Effector memory CD8-positive, alpha-beta T cell (primary cell): ENCODE results near the gene GTPBP4.
A peak's percentile ranks its signal among the peaks of the same experiment; 100 is the strongest.
"Not testable (repeated sequence)": the region's sequence is repeated elsewhere in the genome, so short reads cannot be mapped to it uniquely, and the experiment has no call there.

Experiments used
- ATAC-seq: fragments of 150-1000 bp; cut with Tn5 transposase; replicated peaks from 2 replicates; pipeline ENCODE4 v1.10.0; 2021; ENCODE audit warnings: mild to moderate bottlenecking, moderate library complexity
- DNase-seq, 3 experiments: peaks; one replicate each; pipeline ENCODE4 v3.0.0; 2021
- H3K27ac Mint-ChIP-seq, 2 donors: one replicate each; pipeline ENCODE4 v1.8.0; 2022; ENCODE audit warnings: mild to moderate bottlenecking in 2 of 2, mixed read lengths in 2 of 2, moderate library complexity in 2 of 2
- H3K27me3 Mint-ChIP-seq, 2 donors: one replicate each; pipeline ENCODE4 v1.8.0; 2022; ENCODE audit warnings: mixed read lengths in 2 of 2
- H3K36me3 Mint-ChIP-seq: one replicate; pipeline ENCODE4 v1.8.0; 2022; ENCODE audit warnings: mild to moderate bottlenecking, moderate library complexity, mixed read lengths; ENCODE audit not compliant: insufficient read depth
- H3K4me1 Mint-ChIP-seq, 2 donors: one replicate each; pipeline ENCODE4 v1.8.0; 2022; ENCODE audit warnings: low read depth in 2 of 2, mixed read lengths in 2 of 2
- H3K4me3 Mint-ChIP-seq, 2 donors: one replicate each; pipeline ENCODE4 v1.8.0; 2022; ENCODE audit warnings: mild to moderate bottlenecking in 2 of 2, mixed read lengths in 2 of 2, moderate library complexity in 2 of 2
- H3K9me3 Mint-ChIP-seq, 2 donors: one replicate each; pipeline ENCODE4 v1.8.0; 2022; ENCODE audit warnings: mixed read lengths in 2 of 2

Gene GTPBP4

DNA sequence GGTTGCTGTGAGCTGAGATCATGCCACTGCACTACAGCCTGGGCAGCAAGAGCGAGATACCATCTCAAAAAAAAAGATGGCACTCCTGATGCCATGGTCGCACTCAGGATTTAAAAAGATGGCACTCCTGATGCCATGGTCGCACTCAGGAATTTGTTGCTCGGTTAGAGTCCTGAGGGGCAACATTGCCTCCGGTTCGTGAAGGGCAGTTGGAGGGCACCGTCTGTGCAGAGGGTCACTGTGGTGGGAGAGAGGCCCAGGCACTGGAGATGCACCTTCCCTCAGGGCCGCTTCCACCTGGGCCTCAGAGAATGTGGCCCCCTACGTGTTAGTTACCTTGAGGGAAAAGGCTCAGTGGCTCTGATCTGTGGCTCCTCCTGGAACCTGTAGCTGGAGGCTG, 18.3 kb downstream of the GTPBP4 start:
- no peak for DNase-seq
- H3K27ac Mint-ChIP-seq = no peak overlapping the region
- H3K27me3 Mint-ChIP-seq = no peaks in the 10 kb centered on the region
- H3K36me3 Mint-ChIP-seq = peaks cover 92% of the 10 kb centered on the region
- H3K9me3 Mint-ChIP-seq = no peaks in the 10 kb centered on the region
- no peak overlapping the region for H3K4me3 Mint-ChIP-seq
- peaks cover 1 to 30% of the 10 kb centered on the region in 2 donors for H3K4me1 Mint-ChIP-seq
- ATAC-seq = no peak

DNA sequence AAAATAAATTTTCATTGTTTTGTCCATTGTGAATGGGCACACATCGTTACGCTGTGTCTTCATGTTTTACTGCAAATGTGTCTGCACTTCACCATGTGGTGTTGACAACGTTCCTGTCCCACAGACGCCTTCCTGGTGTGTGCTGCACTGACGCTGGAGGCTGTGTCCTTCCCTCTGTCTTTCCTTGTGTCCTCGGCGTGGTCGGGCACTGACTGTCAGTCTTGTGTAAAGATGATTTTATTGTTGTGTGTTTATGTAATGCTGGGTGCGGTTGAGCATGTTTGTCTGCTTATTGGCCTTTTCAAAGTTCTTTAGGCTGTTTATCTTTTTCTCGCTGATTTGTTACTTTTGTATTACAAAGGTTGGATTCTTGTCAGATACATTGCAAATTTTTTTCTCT, 19.3 kb downstream of the GTPBP4 start:
- ATAC-seq (no peak), DNase-seq (no peak)
- peaks cover 92% of the 10 kb centered on the region for H3K36me3 Mint-ChIP-seq
- H3K4me3 Mint-ChIP-seq = no peak overlapping the region
- no peak overlapping the region for H3K27ac Mint-ChIP-seq
- H3K4me1 Mint-ChIP-seq = peaks cover 1 to 25% of the 10 kb centered on the region in 2 donors
- H3K27me3 Mint-ChIP-seq = no peaks in the 10 kb centered on the region
- H3K9me3 Mint-ChIP-seq = no peaks in the 10 kb centered on the region

DNA sequence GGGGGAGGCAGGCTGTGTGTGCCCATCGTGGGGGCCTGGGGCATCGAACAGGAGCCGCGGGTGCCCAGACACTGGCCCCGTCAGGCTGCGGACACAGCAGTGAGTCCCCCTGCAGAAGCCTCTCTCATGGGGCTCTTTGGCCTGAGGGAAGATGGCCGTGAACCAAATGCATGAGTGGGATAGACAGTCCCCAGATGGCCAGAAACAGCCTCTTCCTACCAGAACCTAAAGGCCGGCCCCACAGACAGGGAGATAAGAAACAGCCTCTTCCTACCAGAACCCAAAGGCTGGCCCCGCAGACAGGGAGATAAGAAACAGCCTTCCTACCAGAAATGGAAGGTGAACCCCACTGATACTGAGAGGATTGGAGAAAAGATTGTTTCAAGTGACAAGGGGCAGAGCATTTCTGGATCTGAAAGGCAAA, 20.8 kb downstream of the GTPBP4 start:
- Mint-ChIP-seq H3K4me1 (peaks cover 0 to 13% of the 10 kb centered on the region in 2 donors), H3K27ac (peak overlapping the region in 1 of 2 donors; percentile 52), H3K36me3 (peaks cover 88% of the 10 kb centered on the region), H3K4me3 (no peak overlapping the region), H3K9me3 (no peaks in the 10 kb centered on the region), H3K27me3 (no peaks in the 10 kb centered on the region)
- ATAC-seq = no peak
- DNase-seq = no peak

DNA sequence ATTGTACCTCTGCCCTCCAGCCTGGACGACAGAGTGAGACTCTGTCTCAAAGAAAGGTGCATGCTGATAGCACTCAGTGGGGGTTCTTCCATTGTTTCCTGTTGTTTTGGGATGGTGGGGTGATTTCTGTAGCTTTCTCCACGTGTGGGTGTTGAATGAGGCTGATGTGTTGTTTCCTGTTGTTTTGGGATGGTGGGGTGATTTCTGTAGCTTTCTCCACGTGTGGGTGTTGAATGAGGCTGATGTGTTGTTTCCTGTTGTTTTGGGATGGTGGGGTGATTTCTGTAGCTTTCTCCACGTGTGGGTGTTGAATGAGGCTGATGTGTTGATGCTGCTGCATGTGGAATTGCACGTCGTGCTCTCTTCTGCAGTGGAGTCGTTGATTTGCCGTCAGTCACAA, 21.7 kb downstream of the GTPBP4 start:
- Mint-ChIP-seq H3K27ac (peak overlapping the region; percentile 32 to 90), H3K36me3 (peaks cover 88% of the 10 kb centered on the region), H3K4me1 (peaks cover 0 to 13% of the 10 kb centered on the region in 2 donors)
- DNase-seq = peak in 1 of 3 experiments; percentile 6
- not testable (repeated sequence) for H3K9me3 Mint-ChIP-seq, H3K4me3 Mint-ChIP-seq, ATAC-seq, H3K27me3 Mint-ChIP-seq

DNA sequence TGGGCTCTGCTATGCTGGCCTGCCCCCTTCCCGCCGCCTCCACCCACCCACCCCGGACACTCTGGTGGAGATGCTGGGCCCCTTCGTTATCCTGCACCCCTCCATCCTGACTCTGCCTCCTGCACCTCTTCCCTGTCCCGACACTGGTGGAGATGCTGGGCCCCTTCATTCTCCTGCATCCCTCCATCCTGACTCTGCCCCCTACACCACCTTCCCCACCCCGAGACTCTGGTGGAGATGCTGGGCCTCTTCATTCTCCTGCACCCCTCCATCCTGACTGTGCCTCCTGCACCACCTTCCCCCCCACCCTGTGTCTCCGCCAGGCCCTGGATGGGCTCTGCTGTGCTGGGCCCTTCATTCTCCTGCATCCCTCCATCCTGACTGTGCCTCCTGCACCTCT, 22.5 kb downstream of the GTPBP4 start:
- peak overlapping the region; percentile 66 to 90 for H3K27ac Mint-ChIP-seq
- H3K36me3 Mint-ChIP-seq = peaks cover 82% of the 10 kb centered on the region
- no peak overlapping the region for H3K4me3 Mint-ChIP-seq
- no peak for DNase-seq
- H3K27me3 Mint-ChIP-seq = no peaks in the 10 kb centered on the region
- no peaks in the 10 kb centered on the region for H3K9me3 Mint-ChIP-seq
- no peak for ATAC-seq
- H3K4me1 Mint-ChIP-seq = peaks cover 0 to 13% of the 10 kb centered on the region in 2 donors

DNA sequence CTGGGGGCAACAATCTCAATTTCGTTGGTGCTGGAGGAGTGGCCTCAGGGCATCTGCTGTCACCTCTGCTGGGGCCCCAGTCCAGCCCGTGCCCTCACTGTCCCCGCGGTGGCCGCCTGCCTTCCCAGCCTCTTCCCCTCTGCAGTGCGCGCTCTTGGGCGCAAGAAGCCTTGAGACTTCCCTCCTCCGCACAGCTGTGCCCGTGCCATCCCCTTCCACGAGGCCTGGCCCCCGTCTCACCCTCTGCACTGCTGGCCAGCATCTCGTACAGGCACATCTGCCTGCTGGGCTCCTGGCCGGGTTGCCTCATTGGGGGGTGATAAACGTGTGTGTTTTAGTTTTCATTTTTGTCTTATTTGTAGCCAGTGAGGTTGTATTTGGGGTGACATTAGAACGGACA, 23.5 kb downstream of the GTPBP4 start:
- Mint-ChIP-seq H3K27me3 (no peaks in the 10 kb centered on the region), H3K4me3 (no peak overlapping the region), H3K27ac (peak overlapping the region in 1 of 2 donors; percentile 90), H3K4me1 (peaks cover 0 to 13% of the 10 kb centered on the region in 2 donors), H3K36me3 (peaks cover 78% of the 10 kb centered on the region), H3K9me3 (no peaks in the 10 kb centered on the region)
- DNase-seq (no peak), ATAC-seq (no peak)

DNA sequence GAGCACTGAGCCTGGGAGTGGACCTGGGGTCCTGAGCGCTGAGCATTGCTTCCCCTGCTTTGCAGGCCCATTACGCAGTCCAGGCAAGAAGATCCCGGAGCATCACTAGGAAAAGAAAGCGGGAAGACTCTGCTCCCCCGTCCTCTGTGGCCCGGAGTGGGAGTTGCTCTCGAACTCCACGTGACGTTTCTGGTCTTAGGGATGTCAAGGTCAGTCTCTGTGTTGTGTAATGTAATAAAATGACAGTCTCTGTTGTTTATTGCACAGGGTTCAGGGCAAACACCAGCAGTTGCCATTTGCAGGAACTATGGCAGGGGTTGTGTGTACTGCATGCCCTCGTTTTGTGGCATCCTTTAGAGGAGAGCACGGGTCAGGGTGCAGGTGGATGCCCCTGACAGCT, 27.5 kb downstream of the GTPBP4 start:
- Mint-ChIP-seq H3K27ac (peak overlapping the region in 1 of 2 donors; percentile 53), H3K27me3 (no peaks in the 10 kb centered on the region), H3K4me1 (peaks cover 0 to 7% of the 10 kb centered on the region in 2 donors), H3K36me3 (peaks cover 83% of the 10 kb centered on the region), H3K9me3 (no peaks in the 10 kb centered on the region), H3K4me3 (no peak overlapping the region)
- DNase-seq (no peak), ATAC-seq (no peak)

DNA sequence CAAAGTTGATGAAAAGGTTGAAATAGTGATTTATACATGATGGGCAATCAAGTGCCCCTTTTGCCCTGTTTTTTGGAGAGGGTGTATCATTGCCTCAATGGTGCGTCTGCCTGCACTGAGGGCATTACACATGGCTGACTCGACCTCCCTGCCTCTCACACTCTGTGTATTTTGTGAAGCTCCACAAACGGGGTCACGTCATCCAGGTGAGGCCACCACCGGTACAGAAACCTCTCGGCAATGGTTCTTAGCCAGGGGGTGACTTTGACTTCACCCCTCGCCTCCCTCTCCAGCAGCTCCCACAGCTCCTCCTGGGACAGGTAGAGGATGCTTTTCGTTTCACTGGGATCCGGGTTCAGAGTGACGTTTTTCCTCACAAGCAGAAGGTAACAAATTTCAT, 31.1 kb downstream of the GTPBP4 start:
- H3K27me3 Mint-ChIP-seq = no peaks in the 10 kb centered on the region
- ATAC-seq (no peak), DNase-seq (no peak)
- H3K4me3 Mint-ChIP-seq = no peak overlapping the region
- H3K36me3 Mint-ChIP-seq = peaks cover 51% of the 10 kb centered on the region
- peak overlapping the region; percentile 58 to 77 for H3K27ac Mint-ChIP-seq
- H3K9me3 Mint-ChIP-seq = no peaks in the 10 kb centered on the region
- H3K4me1 Mint-ChIP-seq = no peaks in the 10 kb centered on the region

DNA sequence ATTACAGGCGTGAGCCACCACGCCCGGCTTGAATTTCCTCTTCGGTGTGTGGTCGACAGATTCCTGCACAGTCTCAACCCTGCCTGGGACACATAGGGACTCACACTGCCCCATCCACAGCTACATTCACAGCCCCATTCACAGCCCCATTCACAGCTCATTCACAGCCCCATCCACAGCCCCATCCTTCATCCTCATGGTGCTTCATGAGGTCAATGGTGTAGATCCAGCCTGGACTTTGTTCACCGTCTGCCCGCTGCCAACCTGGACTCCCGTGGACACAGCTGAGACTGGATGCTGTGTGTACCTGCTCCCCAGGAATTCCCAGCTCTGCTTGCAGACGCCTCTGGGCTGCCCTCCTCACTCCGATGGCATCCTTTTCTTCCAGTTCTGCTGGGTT, 32.2 kb downstream of the GTPBP4 start:
- ATAC-seq (no peak), DNase-seq (no peak)
- H3K36me3 Mint-ChIP-seq = peaks cover 45% of the 10 kb centered on the region
- H3K27ac Mint-ChIP-seq = peak overlapping the region in 1 of 2 donors; percentile 41
- H3K4me1 Mint-ChIP-seq = no peaks in the 10 kb centered on the region
- no peaks in the 10 kb centered on the region for H3K27me3 Mint-ChIP-seq
- H3K9me3 Mint-ChIP-seq = no peaks in the 10 kb centered on the region
- no peak overlapping the region for H3K4me3 Mint-ChIP-seq

DNA sequence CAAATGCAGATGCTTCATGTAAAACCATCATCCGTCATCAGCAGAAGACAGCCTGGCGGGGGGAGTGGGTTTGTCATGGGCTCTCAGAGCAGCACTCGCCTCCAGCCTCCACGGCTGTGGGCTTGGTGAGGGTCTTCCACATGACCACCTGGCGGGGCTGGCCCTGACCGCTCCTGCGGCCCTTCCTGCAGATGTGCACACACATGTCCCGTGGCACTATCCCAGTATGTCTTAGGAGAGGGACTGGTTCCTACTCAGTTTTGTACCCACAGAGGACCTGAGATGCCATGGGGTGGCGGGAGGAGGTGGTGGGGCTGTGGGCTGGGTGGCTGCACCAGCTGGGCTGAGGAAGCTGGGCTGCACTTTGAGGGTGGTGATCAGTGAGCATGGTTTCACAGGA, 32.7 kb downstream of the GTPBP4 start:
- H3K36me3 Mint-ChIP-seq = peaks cover 41% of the 10 kb centered on the region
- ATAC-seq = no peak

DNA sequence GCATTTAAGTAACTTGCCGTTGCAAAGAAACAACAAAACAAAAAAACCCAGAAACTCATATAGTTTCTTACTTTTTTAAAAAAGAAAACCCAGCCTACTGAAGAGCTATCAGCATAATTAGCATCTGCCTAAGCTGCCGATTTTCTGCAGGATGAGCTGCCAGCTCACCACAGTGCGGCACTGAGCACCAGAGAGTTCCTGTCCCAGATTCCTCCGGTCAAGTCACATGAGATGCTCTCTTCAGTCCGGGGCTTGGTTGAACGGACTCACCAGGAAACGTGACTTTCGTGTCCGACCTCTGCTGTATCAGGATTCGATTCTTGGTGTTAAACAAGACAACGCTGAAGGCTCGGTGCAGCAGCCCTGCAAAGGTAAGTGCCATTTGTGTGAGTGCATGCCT, 34.2 kb downstream of the GTPBP4 start:
- no peaks in the 10 kb centered on the region for H3K9me3 Mint-ChIP-seq
- no peaks in the 10 kb centered on the region for H3K4me1 Mint-ChIP-seq
- H3K27me3 Mint-ChIP-seq = no peaks in the 10 kb centered on the region
- DNase-seq = no peak
- ATAC-seq = no peak
- no peak overlapping the region for H3K27ac Mint-ChIP-seq
- H3K36me3 Mint-ChIP-seq = peaks cover 30% of the 10 kb centered on the region
- no peak overlapping the region for H3K4me3 Mint-ChIP-seq

More for the DNA sequence above, 32.7 kb downstream of the GTPBP4 start:
- DNase-seq = no peak
- Mint-ChIP-seq H3K27ac (peak overlapping the region in 1 of 2 donors; percentile 41), H3K4me3 (no peak overlapping the region), H3K27me3 (no peaks in the 10 kb centered on the region), H3K4me1 (no peaks in the 10 kb centered on the region), H3K9me3 (no peaks in the 10 kb centered on the region)

DNA sequence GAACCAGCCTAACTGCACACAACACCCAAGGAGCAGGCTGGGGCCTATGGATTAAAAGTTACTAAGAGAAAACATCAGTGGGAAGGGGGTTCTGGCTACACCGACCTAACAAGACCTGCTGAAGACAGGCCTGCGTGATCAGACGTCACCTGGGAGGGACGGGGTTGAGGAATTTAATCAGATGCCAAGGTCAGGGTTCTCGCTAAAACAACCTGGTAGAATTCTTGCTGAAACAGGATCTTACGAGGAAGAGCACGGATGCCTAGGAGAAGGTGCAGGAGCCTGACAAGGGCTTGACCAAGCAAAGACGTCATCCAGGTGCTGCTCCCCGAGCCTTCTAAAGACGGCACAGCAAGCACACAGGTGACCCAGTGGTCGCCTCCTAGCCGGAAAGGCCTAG, 35.9 kb downstream of the GTPBP4 start:
- Mint-ChIP-seq H3K27ac (no peak overlapping the region), H3K4me3 (no peak overlapping the region), H3K4me1 (no peaks in the 10 kb centered on the region), H3K9me3 (no peaks in the 10 kb centered on the region), H3K36me3 (peaks cover 14% of the 10 kb centered on the region), H3K27me3 (no peaks in the 10 kb centered on the region)
- DNase-seq (no peak), ATAC-seq (no peak)

DNA sequence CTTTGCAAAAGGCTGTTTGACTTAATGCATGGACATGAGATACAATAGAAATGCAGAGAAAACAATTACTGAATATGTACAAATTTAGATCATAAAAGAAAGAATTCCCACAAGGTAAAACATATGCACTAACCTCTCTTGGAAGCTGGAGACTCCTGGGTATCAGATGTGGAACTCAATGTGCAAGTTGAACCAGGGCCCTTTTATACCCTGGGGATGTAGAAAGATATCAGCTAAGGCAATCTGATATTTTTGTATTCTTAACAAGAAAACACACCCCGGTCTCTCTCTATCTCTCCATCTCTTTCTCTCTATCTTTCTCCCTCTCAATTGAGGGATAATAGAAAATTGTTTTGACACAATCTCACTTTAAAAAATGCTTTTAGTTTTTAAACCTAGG, 37.4 kb downstream of the GTPBP4 start, which contains the start of gene IDI2:
Gene IDI2 (minus strand): TSS at position 177 of the 400 bp plus-strand sequence. CDS start 1,136 bp downstream, outside the sequence.
- Mint-ChIP-seq H3K27me3 (no peaks in the 10 kb centered on the region), H3K4me3 (no peak within 1 kb of the TSS), H3K9me3 (no peaks in the 10 kb centered on the region), H3K27ac (no peak within 1 kb of the TSS), H3K4me1 (no peaks in the 10 kb centered on the region), H3K36me3 (peaks cover under 1% of the 10 kb centered on the region)
- ATAC-seq (no peak), DNase-seq (no peak)

DNA sequence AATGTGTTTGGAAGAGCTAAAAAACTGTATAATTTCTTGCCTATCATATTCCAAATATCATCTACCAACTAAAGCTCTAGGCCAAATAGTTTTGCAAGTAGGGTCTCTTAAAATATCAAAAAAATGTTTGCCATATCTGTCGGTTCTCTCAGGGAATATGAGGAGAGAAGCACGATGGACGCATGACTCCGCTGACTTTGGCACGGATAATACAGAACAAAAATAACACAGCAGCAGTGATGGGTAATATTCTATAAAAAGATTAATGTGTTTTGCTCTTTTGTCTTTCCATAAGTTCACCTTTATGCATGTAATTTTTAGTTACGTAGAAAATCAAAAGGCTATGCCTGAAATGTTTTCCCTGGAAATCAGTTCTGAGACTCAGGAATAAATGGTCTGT, 38.3 kb downstream of the GTPBP4 start:
- no peaks in the 10 kb centered on the region for H3K9me3 Mint-ChIP-seq
- no peaks in the 10 kb centered on the region for H3K36me3 Mint-ChIP-seq
- no peak for DNase-seq
- no peak for ATAC-seq
- H3K4me3 Mint-ChIP-seq = no peak overlapping the region
- no peak overlapping the region for H3K27ac Mint-ChIP-seq
- H3K27me3 Mint-ChIP-seq = no peaks in the 10 kb centered on the region
- no peaks in the 10 kb centered on the region for H3K4me1 Mint-ChIP-seq

DNA sequence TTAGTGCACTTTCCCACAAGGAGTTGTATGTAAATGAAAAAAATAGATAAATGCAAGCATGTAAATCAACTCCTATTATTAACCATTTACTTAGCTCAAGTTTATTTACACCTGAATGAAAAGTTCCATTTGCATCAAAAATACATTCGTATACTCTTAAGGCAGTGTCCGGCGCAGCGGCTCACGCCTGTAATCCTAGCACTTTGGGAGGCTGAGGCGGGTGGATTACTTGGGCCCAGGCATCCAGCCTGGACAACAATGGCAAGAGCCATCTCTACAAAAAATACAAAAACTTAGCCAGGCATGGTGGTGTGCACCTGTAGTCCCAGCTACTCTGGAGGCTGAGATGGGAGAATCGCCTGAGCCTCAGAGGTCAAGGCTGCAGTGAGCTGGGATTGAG, 41.6 kb downstream of the GTPBP4 start:
- H3K4me3 Mint-ChIP-seq = no peak overlapping the region
- no peaks in the 10 kb centered on the region for H3K9me3 Mint-ChIP-seq

More for the DNA sequence above, 41.6 kb downstream of the GTPBP4 start:
- no peaks in the 10 kb centered on the region for H3K27me3 Mint-ChIP-seq
- DNase-seq (no peak), ATAC-seq (no peak)
- peak overlapping the region in 1 of 2 donors; percentile 52 for H3K27ac Mint-ChIP-seq
- no peaks in the 10 kb centered on the region for H3K4me1 Mint-ChIP-seq
- H3K36me3 Mint-ChIP-seq = no peaks in the 10 kb centered on the region
